IMR-90 (cell line): ENCODE measurements around the gene NKTR. TPM values are rescaled to one million over a fixed set of nuclear protein-coding genes. Genes with fewer than 3 reads are reported as not detected.
A peak's percentile ranks its signal among the peaks of the same experiment; 100 is the strongest.

Source experiments
- ATAC-seq: fragments of 200-7000 bp; cut with Tn5 transposase; 2 replicates; pipeline ENCODE4 v1.9.1; 2020; ENCODE audit warnings: low read depth, mild to moderate bottlenecking, moderate library complexity
- BruUV-seq: library from RNA; stranded (reverse); fragments of 400-500 nt; replicated peaks from 2 replicates; lab custom pipeline; 2021; lab: Mats Ljungman, UMichigan
- CTCF ChIA-PET: fragments of 300-600 bp; formaldehyde crosslinking; extraction: SDS; loops from one replicate; lab custom pipeline; 2021; ENCODE audit warnings: antibody characterized with exemption; lab: Yijun Ruan, JAX
- POLR2A ChIA-PET: fragments of 300-600 bp; sonication (Branson Sonifier 250); formaldehyde crosslinking; loops from one replicate; lab custom pipeline; 2022; ENCODE audit warnings: antibody characterized with exemption; ENCODE audit not compliant: unreplicated experiment; lab: Charles Lee
- DNase-seq: peaks from one replicate; pipeline ENCODE4 v3.0.0; 2013
- H2AFZ ChIP-seq: replicated peaks from 2 replicates; pipeline ENCODE3; 2013; ENCODE audit warnings: low read length, mild to moderate bottlenecking; ENCODE audit not compliant: poor library complexity
- H2AK5ac ChIP-seq: 2 replicates; pipeline ENCODE4 v1.6.1; 2013; ENCODE audit warnings: low read depth, low read length, inconsistent platforms
- H2AK9ac ChIP-seq: replicated peaks from 2 replicates; pipeline ENCODE3; 2013; ENCODE audit warnings: mild to moderate bottlenecking, low read depth, low read length, moderate library complexity; ENCODE audit not compliant: poor library complexity
- H2BK120ac ChIP-seq: 2 replicates; pipeline ENCODE4 v1.6.1; 2013; ENCODE audit warnings: low read depth, low read length, inconsistent platforms
- H2BK15ac ChIP-seq: 3 replicates; pipeline ENCODE4 v1.6.1; 2013; ENCODE audit warnings: low read depth, low read length, inconsistent platforms
- H2BK20ac ChIP-seq: 2 replicates; pipeline ENCODE4 v1.6.1; 2013; ENCODE audit warnings: low read depth, mild to moderate bottlenecking, inconsistent platforms, low read length, moderate library complexity
- H2BK5ac ChIP-seq: 2 replicates; pipeline ENCODE4 v1.6.1; 2013; ENCODE audit warnings: mild to moderate bottlenecking, low read depth, low read length, inconsistent platforms; ENCODE audit not compliant: poor library complexity, severe bottlenecking
- H3K14ac ChIP-seq: replicated peaks from 2 replicates; pipeline ENCODE4 v1.6.1; 2013; ENCODE audit warnings: low read depth, low read length, inconsistent platforms
- H3K18ac ChIP-seq: 2 replicates; pipeline ENCODE4 v1.6.1; 2013; ENCODE audit warnings: low read depth, low read length, control low read depth
- H3K23ac ChIP-seq: 2 replicates; pipeline ENCODE4 v1.6.1; 2013; ENCODE audit warnings: low read depth, low read length, inconsistent platforms
- H3K27ac ChIP-seq: 2 replicates; pipeline ENCODE4 v1.5.1; 2013; ENCODE audit warnings: mild to moderate bottlenecking, control low read depth, low read length; ENCODE audit not compliant: insufficient read depth
- H3K27me3 ChIP-seq: 2 replicates; pipeline ENCODE4 v1.6.1; 2013; ENCODE audit warnings: low read length; ENCODE audit not compliant: control insufficient read depth, insufficient read depth
- H3K36me3 ChIP-seq: 2 replicates; pipeline ENCODE4 v1.6.1; 2013; ENCODE audit warnings: low read length, mixed read lengths; ENCODE audit not compliant: control insufficient read depth, insufficient read depth
- H3K4ac ChIP-seq: 2 replicates; pipeline ENCODE4 v1.6.1; 2013; ENCODE audit warnings: low read depth, low read length, inconsistent platforms
- H3K4me1 ChIP-seq: 2 replicates; pipeline ENCODE4 v1.6.1; 2013; ENCODE audit warnings: low read length, mixed read lengths; ENCODE audit not compliant: control insufficient read depth, insufficient read depth
- H3K4me2 ChIP-seq: 2 replicates; pipeline ENCODE4 v1.6.1; 2013; ENCODE audit warnings: low read depth, mild to moderate bottlenecking, control low read depth, low read length, moderate library complexity
- H3K4me3 ChIP-seq: 2 replicates; pipeline ENCODE4 v1.5.1; 2013; ENCODE audit warnings: low read depth, mild to moderate bottlenecking, control low read depth, low read length, moderate library complexity; ENCODE audit not compliant: insufficient read depth
- H3K56ac ChIP-seq: 2 replicates; pipeline ENCODE4 v1.6.1; 2013; ENCODE audit warnings: low read length, inconsistent platforms; ENCODE audit not compliant: insufficient read depth; ENCODE audit errors: extremely low read depth
- H3K79me1 ChIP-seq, 2 experiments: 2 replicates each; pipeline ENCODE4 v1.6.1; 2013; ENCODE audit warnings: low read length in 2 of 2, inconsistent platforms in 1 of 2, low read depth in 1 of 2
- H3K9ac ChIP-seq: 2 replicates; pipeline ENCODE4 v1.6.1; 2013; ENCODE audit warnings: low read depth, low read length, control low read depth
- H3K9me1 ChIP-seq: 2 replicates; pipeline ENCODE4 v1.6.1; 2013; ENCODE audit warnings: low read length, inconsistent platforms; ENCODE audit not compliant: insufficient read depth
- H3K9me3 ChIP-seq: 2 replicates; pipeline ENCODE4 v1.6.1; 2013; ENCODE audit warnings: low read length; ENCODE audit not compliant: control insufficient read depth, insufficient read depth
- H4K20me1 ChIP-seq: 2 replicates; pipeline ENCODE4 v1.6.1; 2013; ENCODE audit warnings: low read length, inconsistent platforms; ENCODE audit not compliant: insufficient read depth
- H4K5ac ChIP-seq: 2 replicates; pipeline ENCODE4 v1.6.1; 2013; ENCODE audit warnings: mild to moderate bottlenecking, low read depth, low read length, control low read depth
- H4K8ac ChIP-seq, 2 experiments: 2 replicates each; pipeline ENCODE4 v1.6.1; 2013; ENCODE audit warnings: low read depth in 2 of 2, low read length in 2 of 2, control low read depth in 1 of 2, inconsistent platforms in 1 of 2
- H4K91ac ChIP-seq: 2 replicates; pipeline ENCODE4 v1.6.1; 2013; ENCODE audit warnings: low read depth, low read length, inconsistent platforms; ENCODE audit not compliant: insufficient read depth
- MXI1 ChIP-seq: IDR thresholded peaks from 2 replicates; pipeline ENCODE4 v1.6.1; 2012; ENCODE audit warnings: low read depth, mild to moderate bottlenecking, low read length, moderate library complexity, borderline replicate concordance
- whole genome bisulfite sequencing, 2 experiments: methylation state at CpG; one replicate each; pipeline versions ENCODE4 v1.1.5 to v1.1.7; 2013; ENCODE audit warnings: missing lambda C conversion rate in 2 of 2; ENCODE audit not compliant: insufficient read length in 1 of 2; ENCODE audit errors: extremely low coverage in 2 of 2; 5-methylcytosine and 5-hydroxymethylcytosine counted together
- dilution Hi-C: fragments of 300-500 bp; cut with HindIII; formaldehyde crosslinking; loops from one replicate; pipeline ENCODE4 v1.14.3; 2018; ENCODE audit warnings: low sequenced_read_pairs; ENCODE audit not compliant: unreplicated experiment
- in situ Hi-C: fragments of 300-500 bp; cut with MboI; formaldehyde crosslinking; loops from 3 replicates; pipeline ENCODE4 v1.14.3; 2019; ENCODE audit warnings: low sequenced_read_pairs, inconsistent platforms, mixed read lengths
- intact Hi-C: fragments of 100-400 bp; cut with micrococcal nuclease; formaldehyde crosslinking; loops from 2 replicates; pipeline ENCODE4 v1.10.0; 2022
- polyA plus RNA-seq, 3 experiments: library from polyadenylated mRNA; depleted of rRNA; stranded (reverse); fragments of >200 nt; gene quantifications; 2 replicates each; pipeline ENCODE4 v1.2.3, GENCODE V29; 2012; ENCODE audit warnings: low replicate concordance in 1 of 3
- total RNA-seq: library from RNA; depleted of rRNA; stranded (reverse); fragments of >200 nt; gene quantifications from 2 replicates; pipeline ENCODE4 v1.2.3, GENCODE V29; 2012

Gene NKTR
- total and polyA plus RNA-seq, 2 of the 4 experiments (the other 2 are of a cell fraction) = 24.0 to 30.7 TPM

DNA sequence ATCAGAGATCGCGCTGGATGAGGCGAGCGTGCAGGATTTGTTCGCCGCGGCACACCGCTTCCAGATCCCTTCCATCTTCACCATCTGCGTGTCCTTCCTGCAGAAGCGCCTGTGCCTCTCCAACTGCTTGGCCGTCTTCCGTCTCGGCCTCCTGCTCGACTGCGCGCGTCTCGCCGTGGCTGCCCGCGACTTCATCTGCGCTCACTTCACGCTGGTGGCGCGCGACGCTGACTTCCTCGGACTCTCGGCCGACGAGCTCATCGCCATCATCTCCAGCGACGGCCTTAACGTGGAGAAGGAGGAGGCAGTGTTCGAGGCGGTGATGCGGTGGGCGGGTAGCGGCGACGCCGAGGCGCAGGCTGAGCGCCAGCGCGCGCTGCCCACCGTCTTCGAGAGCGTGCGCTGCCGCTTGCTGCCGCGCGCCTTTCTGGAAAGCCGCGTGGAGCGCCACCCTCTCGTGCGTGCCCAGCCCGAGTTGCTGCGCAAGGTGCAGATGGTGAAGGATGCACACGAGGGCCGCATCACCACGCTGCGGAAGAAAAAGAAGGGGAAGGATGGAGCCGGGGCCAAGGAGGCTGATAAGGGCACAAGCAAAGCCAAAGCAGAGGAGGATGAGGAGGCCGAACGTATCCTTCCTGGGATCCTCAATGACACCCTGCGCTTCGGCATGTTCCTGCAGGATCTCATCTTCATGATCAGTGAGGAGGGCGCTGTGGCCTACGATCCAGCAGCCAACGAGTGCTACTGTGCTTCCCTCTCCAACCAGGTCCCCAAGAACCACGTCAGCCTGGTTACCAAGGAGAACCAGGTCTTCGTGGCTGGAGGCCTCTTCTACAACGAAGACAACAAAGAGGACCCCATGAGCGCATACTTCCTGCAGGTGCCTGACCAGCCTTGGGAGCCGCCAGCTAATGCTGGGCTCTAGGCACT lies 85.7 kb downstream of the NKTR start:
- TF ChIP-seq MXI1 = no peak
- Histone ChIP-seq H3K56ac (no peak overlapping the region), H2BK120ac (no peak overlapping the region), H2AFZ (peak overlapping the region; percentile 88), H3K4me1 (peaks cover 5% of the 10 kb centered on the region), H3K9me3 (peaks cover 7% of the 10 kb centered on the region), H2BK5ac (no peak overlapping the region), H4K91ac (no peak overlapping the region), H3K18ac (no peak overlapping the region), H2AK9ac (peak overlapping the region; percentile 34), H2AK5ac (no peak overlapping the region), H4K5ac (no peak overlapping the region), H3K79me1 (no peaks in the 10 kb centered on the region), H2BK20ac (no peak overlapping the region), H3K27ac (no peak overlapping the region), H3K14ac (no peak overlapping the region; the same call in 1 of the 2 replicates), H2BK15ac (no peak overlapping the region), H3K23ac (no peak overlapping the region; the same call in 1 of the 2 replicates), H4K8ac (no peak overlapping the region), H3K4me3 (peak overlapping the region; percentile 27), H3K36me3 (no peaks in the 10 kb centered on the region), H3K27me3 (peaks cover 43% of the 10 kb centered on the region), H3K4me2 (peak overlapping the region; percentile 80), H3K9me1 (peaks cover 6% of the 10 kb centered on the region), H4K20me1 (no peaks in the 10 kb centered on the region; the same call in 1 of the 2 replicates), H3K4ac (no peak overlapping the region), H3K9ac (no peak overlapping the region)
- in situ Hi-C loops = no loop called here
- ChIA-PET CTCF (no interaction called here), POLR2A (no interaction called here)
- intact Hi-C loops = no loop called here
- DNase-seq (no peak), ATAC-seq (no peak)
- dilution Hi-C loops = no loop called here
- 27% methylated on average over 32 of the region's 80 CpGs; no CpG with 5 or more reads in 1 of the 2 experiments for WGBS, 2 experiments
- BruUV-seq = no TSS peak
